ENCODE results near the gene RENBP. TPM values are rescaled to one million over a fixed set of nuclear protein-coding genes. Genes with fewer than 3 reads are reported as not detected.
A peak's percentile ranks its signal among the peaks of the same experiment; 100 is the strongest.

RENBP gene
- total RNA-seq, 1 donor from 2014 or later, result 0.52 TPM

- no peak for ATAC-seq
Observed at GRCh38 chrX:153913701-153914100, 30.7 kb downstream of the RENBP start.

GRCh38 chrX:153913211-153913610 lies 31.2 kb downstream of the RENBP start:
- no peak for ATAC-seq

- no peak for ATAC-seq
Observed at GRCh38 chrX:153911798-153912197, 32.6 kb downstream of the RENBP start.

- no peak for ATAC-seq
Observed at GRCh38 chrX:153910446-153910845, 34.0 kb downstream of the RENBP start.

- no peak for ATAC-seq
Observed at GRCh38 chrX:153909980-153910360, 34.5 kb downstream of the RENBP start.

- ATAC-seq, result no peak
Observed at GRCh38 chrX:153909024-153909979, 35.1 kb downstream of the RENBP start.

- ATAC-seq, result no peak
Observed at GRCh38 chrX:153908219-153908860, 36.1 kb downstream of the RENBP start.

- ATAC-seq, result no peak
Observed at GRCh38 chrX:153907456-153907855, 37.0 kb downstream of the RENBP start.

- ATAC-seq, result no peak
Observed at GRCh38 chrX:153906126-153906917, 38.1 kb downstream of the RENBP start.

- ATAC-seq, result no peak
Observed at GRCh38 chrX:153905481-153906095, 38.9 kb downstream of the RENBP start.

- ATAC-seq, result no peak
Observed at GRCh38 chrX:153903991-153904957, 40.2 kb downstream of the RENBP start, which contains the start of gene AVPR2. Gene AVPR2, plus strand, starts transcription at chrX:153904673. Its CDS starts 473 bp downstream, at chrX:153905146.

- no peak for ATAC-seq
Observed at GRCh38 chrX:153903238-153903980, 41.0 kb downstream of the RENBP start.

GRCh38 chrX:153902385-153902784 lies 42.1 kb downstream of the RENBP start:
- no peak for ATAC-seq

GRCh38 chrX:153901753-153902140 lies 42.7 kb downstream of the RENBP start:
- ATAC-seq, result no peak

GRCh38 chrX:153900831-153901752 lies 43.4 kb downstream of the RENBP start:
- peak; percentile 35 for ATAC-seq

- ATAC-seq, result no peak
Observed at GRCh38 chrX:153897899-153898298, 46.5 kb downstream of the RENBP start.

- no peak for ATAC-seq
Observed at GRCh38 chrX:153889123-153889522, 55.3 kb downstream of the RENBP start.

- no peak for ATAC-seq
Observed at GRCh38 chrX:153888344-153888743, 56.1 kb downstream of the RENBP start.

GRCh38 chrX:153887385-153887784 lies 57.1 kb downstream of the RENBP start:
- no peak for ATAC-seq
